HG02759 (cell line): ENCODE data around the gene MYRFL.
"Not testable (repeated sequence)": the region's sequence is repeated elsewhere in the genome, so short reads cannot be mapped to it uniquely, and the experiment has no call there.

Experiments used
- ATAC-seq: cut with Tn5 transposase; IDR thresholded peaks from one replicate; pipeline ENCODE4 v1.9.1; 2021; ENCODE audit warnings: mild to moderate bottlenecking, moderate library complexity; ENCODE audit not compliant: unreplicated experiment

MYRFL gene

GRCh38 chr12:69984241-69984640 lies 159.2 kb downstream of the MYRFL start:
- ATAC-seq = no peak

GRCh38 chr12:69985656-69986055 lies 160.6 kb downstream of the MYRFL start:
- ATAC-seq = peak; percentile 89

GRCh38 chr12:69986114-69986513 lies 161.1 kb downstream of the MYRFL start:
- ATAC-seq = no peak

GRCh38 chr12:69987579-69988091 lies 162.6 kb downstream of the MYRFL start:
- ATAC-seq = no peak

GRCh38 chr12:69988481-69989321 lies 163.7 kb downstream of the MYRFL start:
- no peak for ATAC-seq

GRCh38 chr12:69991690-69992288 lies 166.8 kb downstream of the MYRFL start:
- no peak for ATAC-seq

GRCh38 chr12:69993433-69993832 lies 168.4 kb downstream of the MYRFL start:
- ATAC-seq = no peak

GRCh38 chr12:69994086-69994485 lies 169.1 kb downstream of the MYRFL start:
- not testable (repeated sequence) for ATAC-seq

GRCh38 chr12:69994724-69995173 lies 169.7 kb downstream of the MYRFL start:
- no peak for ATAC-seq

- ATAC-seq = no peak
Observed at GRCh38 chr12:69996241-69996640, 171.2 kb downstream of the MYRFL start.

- no peak for ATAC-seq
Observed at GRCh38 chr12:69996722-69997121, 171.7 kb downstream of the MYRFL start.

GRCh38 chr12:69998011-69998410 lies 173.0 kb downstream of the MYRFL start:
- no peak for ATAC-seq

GRCh38 chr12:69998922-69999321 lies 173.9 kb downstream of the MYRFL start:
- no peak for ATAC-seq

- no peak for ATAC-seq
Observed at GRCh38 chr12:69999561-69999960, 174.5 kb downstream of the MYRFL start.

- no peak for ATAC-seq
Observed at GRCh38 chr12:70002097-70002911, 177.3 kb downstream of the MYRFL start.

GRCh38 chr12:70002912-70003255 lies 177.9 kb downstream of the MYRFL start:
- ATAC-seq = no peak

- ATAC-seq = no peak
Observed at GRCh38 chr12:70005864-70006618, 181.0 kb downstream of the MYRFL start.

GRCh38 chr12:70006619-70006973 lies 181.6 kb downstream of the MYRFL start:
- ATAC-seq = no peak

- ATAC-seq = no peak
Observed at GRCh38 chr12:70007687-70008086, 182.7 kb downstream of the MYRFL start.
